NCI-H146 (cell line): ENCODE measurements around the gene CDK3.
"Not testable (repeated sequence)": the region's sequence is repeated elsewhere in the genome, so short reads cannot be mapped to it uniquely, and the experiment has no call there.

ENCODE experiments used
- DNase-seq: peaks from one replicate; lab custom pipeline; 2025; lab: John Stamatoyannopoulos, UW

CDK3 gene

GRCh38 chr17:76000755-76001521 is at the start of gene CDK3:
CDK3 (plus strand) TSS chr17:76000855; CDS start chr17:76001426, 571 bp downstream.
- no peak for DNase-seq

- DNase-seq, result no peak
Measured at GRCh38 chr17:75950855-75951554, 49.6 kb upstream of the CDK3 start.

GRCh38 chr17:75959051-75959838 is 41.4 kb upstream of the CDK3 start:
- no peak for DNase-seq

- DNase-seq, result no peak
Measured at GRCh38 chr17:75959839-75960511, 40.7 kb upstream of the CDK3 start.

GRCh38 chr17:75965468-75965867 is 35.2 kb upstream of the CDK3 start:
- DNase-seq, result no peak

GRCh38 chr17:75969044-75969443 is 31.6 kb upstream of the CDK3 start:
- not testable (repeated sequence) for DNase-seq

- no peak for DNase-seq
Measured at GRCh38 chr17:75970011-75970523, 30.6 kb upstream of the CDK3 start.

- DNase-seq, result no peak
Measured at GRCh38 chr17:75970626-75971025, 30.0 kb upstream of the CDK3 start.

- not testable (repeated sequence) for DNase-seq
Measured at GRCh38 chr17:75975187-75975586, 25.5 kb upstream of the CDK3 start.

- DNase-seq, result no peak
Measured at GRCh38 chr17:75975757-75976174, 24.9 kb upstream of the CDK3 start.

GRCh38 chr17:75976175-75976848 is 24.3 kb upstream of the CDK3 start:
- DNase-seq, result no peak

- peak; percentile 98 for DNase-seq
Measured at GRCh38 chr17:75978938-75979704, 21.5 kb upstream of the CDK3 start, which contains the start of the genes ACOX1 and TEN1. ACOX1 (minus strand) TSS chr17:75979166; CDS start chr17:75979073, 93 bp downstream. TEN1 (plus strand) TSS chr17:75979240; CDS start chr17:75986193, 6,953 bp downstream.

GRCh38 chr17:75979705-75980187 is 20.9 kb upstream of the CDK3 start:
- no peak for DNase-seq

- DNase-seq, result peak; percentile 4
Measured at GRCh38 chr17:75980188-75981018, 20.3 kb upstream of the CDK3 start.

GRCh38 chr17:75981019-75981615 is 19.5 kb upstream of the CDK3 start:
- no peak for DNase-seq

- DNase-seq, result no peak
Measured at GRCh38 chr17:75983501-75984181, 17.0 kb upstream of the CDK3 start.

- no peak for DNase-seq
Measured at GRCh38 chr17:75985986-75986385, 14.7 kb upstream of the CDK3 start.

GRCh38 chr17:75987041-75987440 is 13.6 kb upstream of the CDK3 start:
- DNase-seq, result no peak
